Right ventricle myocardium superior (tissue), 1 donor: Measurements from ENCODE around the gene GAGE12D. TPM values are rescaled to one million over a fixed set of nuclear protein-coding genes. Genes with fewer than 3 reads are reported as not detected.
"Not testable (repeated sequence)": the region's sequence is repeated elsewhere in the genome, so short reads cannot be mapped to it uniquely, and the experiment has no call there.

Experiments used
- ATAC-seq: fragments of 200-7000 bp; cut with Tn5 transposase; one replicate; pipeline ENCODE4 v1.9.1; 2020; ENCODE audit warnings: mild to moderate bottlenecking; ENCODE audit not compliant: poor library complexity
- DNase-seq: peaks from one replicate; pipeline ENCODE4 v3.0.0-alpha.2; 2020
- intact Hi-C: fragments of 100-400 bp; cut with DNase I; formaldehyde crosslinking; loops from one replicate; pipeline ENCODE4 v1.11.2; 2022
- long read RNA-seq: library from polyadenylated mRNA; unstranded; transcript quantifications from one replicate; pipeline ENCODE4 v2.0.0, GENCODE V29; 2021
- total RNA-seq: library from RNA; stranded (reverse); fragmentation: NEBNext Ultra II Directional; extraction: Animal tissue kit (Norgen Biotek cat#: 25700); gene quantifications from one replicate; pipeline ENCODE4 v1.2.1, GENCODE V29; 2021
- donor health status: DM: no; HTN: yes; CAD: no; lungs with severe emphysema.

The GAGE12D gene
- total RNA-seq = not detected
- long read RNA-seq = 0 reads

GRCh38 chrX:49541433-49541832 lies at the start of gene GAGE12D:
Gene GAGE12D (plus strand): TSS chrX:49541733. CDS start chrX:49542888, 1,155 bp downstream.
- DNase-seq, intact Hi-C loops, ATAC-seq: not testable (repeated sequence)

GRCh38 chrX:49531877-49532276 lies 9.7 kb upstream of the GAGE12D start, which contains the start of gene GAGE12C:
Gene GAGE12C (plus strand): TSS chrX:49532177. CDS start chrX:49533332, 1,155 bp downstream.
- intact Hi-C loops = not testable (repeated sequence)

GRCh38 chrX:49550989-49551388 lies 9.5 kb downstream of the GAGE12D start, which contains the start of gene GAGE12E:
Gene GAGE12E (plus strand): TSS chrX:49551289. CDS start chrX:49552444, 1,155 bp downstream.
- ATAC-seq, DNase-seq, intact Hi-C loops: not testable (repeated sequence)

More at GRCh38 chrX:49531877-49532276, 9.7 kb upstream of the GAGE12D start, which contains the start of gene GAGE12C:
- not testable (repeated sequence) for ATAC-seq, DNase-seq

- ATAC-seq, DNase-seq, intact Hi-C loops: not testable (repeated sequence)
Observed at GRCh38 chrX:49560542-49560941, 19.0 kb downstream of the GAGE12D start, which contains the start of gene GAGE12F. Gene GAGE12F (plus strand): TSS chrX:49560842. CDS start chrX:49561997, 1,155 bp downstream.

GRCh38 chrX:49568728-49569127 lies 27.2 kb downstream of the GAGE12D start:
- intact Hi-C loops, ATAC-seq: not testable (repeated sequence)

GRCh38 chrX:49569152-49569551 lies 27.6 kb downstream of the GAGE12D start:
- intact Hi-C loops, ATAC-seq, DNase-seq: not testable (repeated sequence)

More at GRCh38 chrX:49568728-49569127, 27.2 kb downstream of the GAGE12D start:
- peak; percentile 25 for DNase-seq

- intact Hi-C loops, ATAC-seq: not testable (repeated sequence)
Observed at GRCh38 chrX:49570100-49570499, 28.6 kb downstream of the GAGE12D start, which contains the start of gene GAGE12G. Gene GAGE12G (plus strand): TSS chrX:49570400. CDS start chrX:49571555, 1,155 bp downstream.

GRCh38 chrX:49579649-49580048 lies 38.1 kb downstream of the GAGE12D start, which contains the start of gene GAGE12H:
Gene GAGE12H (plus strand): TSS chrX:49579949. CDS start chrX:49581104, 1,155 bp downstream.
- intact Hi-C loops, DNase-seq, ATAC-seq: not testable (repeated sequence)

More at GRCh38 chrX:49570100-49570499, 28.6 kb downstream of the GAGE12D start, which contains the start of gene GAGE12G:
- not testable (repeated sequence) for DNase-seq

- DNase-seq, ATAC-seq, intact Hi-C loops: not testable (repeated sequence)
Observed at GRCh38 chrX:49589196-49589595, 47.7 kb downstream of the GAGE12D start, which contains the start of gene GAGE2A. Gene GAGE2A (plus strand): TSS chrX:49589496. CDS start chrX:49590651, 1,155 bp downstream.

- intact Hi-C loops, ATAC-seq: not testable (repeated sequence)
- peak; percentile 29 for DNase-seq
Observed at GRCh38 chrX:49589769-49590478, 48.4 kb downstream of the GAGE12D start.

- DNase-seq, ATAC-seq, intact Hi-C loops: not testable (repeated sequence)
Observed at GRCh38 chrX:49590488-49590887, 49.0 kb downstream of the GAGE12D start.

Other genes with a start within 250 kb of the GAGE12D start
- not detected for gene GAGE10, start 238.1 kb upstream of the GAGE12D start, total RNA-seq
- gene GAGE12J, start 219.7 kb upstream of the GAGE12D start, total RNA-seq = not detected
- gene GAGE13, start 210.2 kb upstream of the GAGE12D start, total RNA-seq = not detected
- gene GAGE12C, start 9.6 kb upstream of the GAGE12D start, total RNA-seq = not detected
- gene GAGE12E, start 9.6 kb downstream of the GAGE12D start, total RNA-seq = not detected
- gene GAGE12F, start 19.1 kb downstream of the GAGE12D start, total RNA-seq = not detected
- gene GAGE12G, start 28.7 kb downstream of the GAGE12D start, total RNA-seq = not detected
- gene GAGE12H, start 38.2 kb downstream of the GAGE12D start, total RNA-seq = not detected
- gene GAGE2A, start 47.8 kb downstream of the GAGE12D start, total RNA-seq = not detected
- gene GAGE1, start 57.3 kb downstream of the GAGE12D start, total RNA-seq = not detected
- gene PAGE1, start 154.3 kb downstream of the GAGE12D start, total RNA-seq = not detected